ENCODE data around the gene SFRP5.

SFRP5 gene

GRCh38 chr10:97763947-97764346 lies 7.9 kb downstream of the SFRP5 start:
- no peak for DNase-seq

- DNase-seq = no peak
These were observed 8.4 kb downstream of the SFRP5 start for GRCh38 chr10:97763411-97763810.

GRCh38 chr10:97762816-97763215 lies 9.0 kb downstream of the SFRP5 start:
- DNase-seq = no peak

DNA sequence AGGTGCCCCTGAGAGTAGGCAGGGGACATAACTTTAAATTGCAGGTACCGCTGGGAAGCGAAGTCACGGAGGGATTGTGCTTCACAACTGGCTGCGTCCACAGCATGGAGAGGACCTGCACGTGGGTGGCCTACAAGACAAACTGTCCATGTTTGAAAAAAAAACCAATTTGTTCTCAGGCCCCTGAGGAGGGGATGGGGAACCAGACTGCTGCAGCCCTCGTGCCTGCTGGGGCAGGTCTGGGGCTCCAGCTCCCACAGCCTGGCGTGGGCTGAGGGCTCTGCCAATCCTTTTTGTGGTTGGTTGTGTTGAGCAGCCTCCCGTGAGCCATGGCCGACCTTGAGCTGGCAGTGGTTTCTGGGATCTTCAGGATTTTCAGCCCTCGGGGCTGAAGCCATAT lies 9.7 kb downstream of the SFRP5 start:
- no peak for DNase-seq

GRCh38 chr10:97761331-97761865 lies 10.4 kb downstream of the SFRP5 start:
- DNase-seq = no peak

DNA sequence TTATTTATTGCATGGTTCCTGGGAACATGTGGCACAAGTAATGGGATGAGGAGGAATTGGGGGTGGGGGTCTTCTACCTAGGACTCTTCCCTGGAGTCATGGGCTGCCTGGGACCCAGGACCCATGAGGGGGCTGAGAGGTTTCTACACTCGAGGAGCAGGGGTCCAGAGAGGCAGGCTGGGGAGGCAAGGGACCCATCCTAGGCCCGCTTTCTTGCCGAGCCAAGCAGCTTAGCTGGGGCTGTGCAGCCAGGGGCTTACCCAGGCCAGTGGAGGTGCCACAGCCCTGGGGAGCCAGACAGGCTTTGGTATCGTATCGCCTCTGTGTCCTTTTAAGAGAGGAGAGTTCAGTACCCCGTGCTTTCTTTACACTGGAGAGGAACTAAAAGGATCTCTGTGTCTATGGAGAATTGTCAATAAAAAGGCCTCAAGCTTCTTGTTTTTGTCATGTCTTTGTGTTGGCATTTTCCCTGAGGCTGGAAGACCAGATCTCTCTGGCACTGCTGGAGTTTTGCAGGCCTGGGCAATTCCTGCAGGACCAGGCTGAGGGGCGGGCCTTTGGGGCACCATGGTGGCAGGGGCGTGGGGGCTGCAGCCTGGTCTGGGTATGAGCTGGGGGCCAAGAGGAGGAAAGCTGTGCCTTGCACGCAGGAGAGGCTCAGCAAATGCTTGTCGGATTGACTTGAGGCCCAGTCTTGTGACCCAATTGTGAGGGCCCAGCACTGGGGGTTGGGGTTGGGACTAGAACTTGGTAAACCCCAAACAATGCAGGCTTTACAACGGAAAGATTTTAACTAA lies 11.1 kb downstream of the SFRP5 start:
- no peak for DNase-seq

DNA sequence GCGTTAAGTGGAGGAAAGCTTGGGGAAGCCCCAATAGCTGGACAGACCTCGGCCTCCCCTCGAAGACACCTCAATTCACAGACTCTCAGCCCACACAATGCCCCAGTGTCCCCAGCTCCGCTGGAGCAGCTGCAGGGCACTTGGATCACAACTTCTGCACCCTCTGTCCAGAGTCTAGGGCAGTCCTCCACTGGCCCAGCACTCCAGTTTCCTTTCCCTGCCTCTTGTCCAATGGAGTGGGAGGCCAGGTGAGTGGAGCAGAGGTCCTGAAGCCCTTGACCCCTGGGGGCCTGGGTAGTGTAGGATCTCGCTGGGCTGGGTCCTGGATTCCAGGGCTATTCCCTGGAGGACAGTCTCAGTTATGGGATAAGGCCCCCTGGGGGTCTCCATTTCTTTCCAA lies 11.9 kb downstream of the SFRP5 start:
- no peak for DNase-seq

DNA sequence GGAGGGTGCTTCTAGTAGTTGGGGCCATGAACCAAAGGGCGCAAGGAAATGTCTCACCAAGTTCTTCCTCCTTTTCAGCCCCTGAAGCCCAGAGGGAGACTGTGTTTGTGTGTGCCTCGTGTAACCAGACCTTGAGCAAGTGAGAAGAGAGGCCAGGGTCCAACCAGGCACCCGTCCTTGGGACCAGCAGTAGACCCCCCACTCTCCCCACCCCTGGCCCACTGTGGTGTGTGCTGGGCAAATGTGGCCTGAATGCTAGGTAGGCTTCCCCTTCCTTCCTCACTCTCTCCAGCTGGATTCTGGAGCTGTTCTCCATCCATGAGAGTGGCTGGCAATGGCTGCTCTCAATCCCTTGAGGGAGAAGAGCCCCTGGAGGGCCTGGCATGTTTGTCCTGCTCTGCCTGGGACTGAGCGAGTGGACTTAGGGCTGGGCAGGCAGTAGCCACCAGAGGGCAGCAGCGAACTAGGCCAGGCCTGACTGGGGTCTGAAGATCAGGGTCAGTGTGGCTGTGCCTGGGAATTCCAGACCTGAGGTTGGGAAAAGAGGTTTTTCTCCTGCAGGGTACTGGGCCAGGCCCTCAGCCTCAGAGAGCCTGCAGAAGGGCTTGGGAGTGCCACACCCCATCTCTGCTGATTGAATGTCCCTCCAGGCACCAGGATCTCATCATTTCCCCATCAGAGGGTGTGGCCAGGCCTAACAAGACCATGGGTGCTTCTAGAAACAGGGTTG lies 12.5 kb downstream of the SFRP5 start:
- DNase-seq = peak; percentile 68

DNA sequence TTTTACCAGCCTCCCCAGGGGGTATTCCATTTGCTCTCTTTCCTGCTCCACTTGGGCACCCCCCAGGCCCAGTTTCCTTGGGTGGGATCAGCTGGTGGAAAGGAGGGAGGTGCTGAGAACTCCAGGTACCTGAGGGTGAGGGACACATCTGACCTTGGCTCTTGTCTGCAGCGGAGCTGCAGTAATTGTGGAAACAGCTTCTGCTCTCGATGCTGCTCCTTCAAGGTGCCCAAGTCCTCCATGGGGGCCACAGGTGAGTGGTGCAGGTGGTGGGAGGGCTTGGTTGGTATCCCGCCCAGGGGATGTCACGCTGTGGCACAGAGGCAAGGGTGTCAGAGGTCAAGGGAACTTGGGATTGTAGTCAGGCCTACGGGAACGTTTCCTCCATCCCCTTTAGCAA lies 14.3 kb downstream of the SFRP5 start:
- DNase-seq = no peak

GRCh38 chr10:97755718-97756117 lies 16.1 kb downstream of the SFRP5 start:
- DNase-seq = no peak

DNA sequence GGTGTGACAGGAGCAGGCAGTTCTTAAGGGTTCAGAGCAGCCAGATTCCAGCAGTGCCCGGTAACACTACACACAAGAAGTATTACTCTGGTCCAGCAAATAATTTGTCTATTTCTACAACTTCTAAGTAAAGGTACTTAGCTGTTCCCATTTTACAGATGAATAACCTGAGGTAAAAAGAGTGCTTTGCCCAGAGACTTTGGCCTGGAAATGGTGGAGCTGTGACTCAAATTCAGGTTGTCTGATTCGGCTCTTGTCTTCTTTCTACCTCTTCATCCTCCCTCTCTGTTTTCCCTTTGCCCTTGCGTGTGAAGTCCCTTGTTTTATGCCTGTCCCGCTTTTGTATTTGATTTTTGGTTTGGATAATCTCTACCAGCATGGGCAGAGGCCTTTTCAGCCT lies 17.1 kb downstream of the SFRP5 start:
- DNase-seq = no peak

GRCh38 chr10:97752956-97753355 lies 18.8 kb downstream of the SFRP5 start:
- DNase-seq = no peak

DNA sequence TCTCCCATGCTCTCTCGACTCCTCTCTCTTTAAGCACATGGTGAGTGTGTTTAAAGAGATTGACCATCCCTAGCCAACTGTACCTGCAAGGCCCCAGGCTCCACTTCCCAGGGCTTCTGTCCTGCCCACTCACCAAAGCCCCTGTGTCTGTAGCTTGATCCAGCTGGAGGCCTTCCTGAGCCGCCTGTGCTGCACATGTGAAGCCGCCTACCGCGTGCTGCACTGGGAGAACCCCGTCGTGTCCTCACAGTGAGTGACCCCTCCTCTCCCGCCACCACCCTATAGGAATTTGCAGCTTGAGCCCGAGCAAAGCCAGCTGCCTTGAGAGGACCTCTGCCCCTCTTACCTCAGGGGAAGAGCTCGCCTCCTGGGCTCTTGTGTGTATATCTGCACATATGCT lies 23.7 kb downstream of the SFRP5 start:
- DNase-seq = no peak

GRCh38 chr10:97747573-97747972 lies 24.2 kb downstream of the SFRP5 start:
- DNase-seq = no peak

DNA sequence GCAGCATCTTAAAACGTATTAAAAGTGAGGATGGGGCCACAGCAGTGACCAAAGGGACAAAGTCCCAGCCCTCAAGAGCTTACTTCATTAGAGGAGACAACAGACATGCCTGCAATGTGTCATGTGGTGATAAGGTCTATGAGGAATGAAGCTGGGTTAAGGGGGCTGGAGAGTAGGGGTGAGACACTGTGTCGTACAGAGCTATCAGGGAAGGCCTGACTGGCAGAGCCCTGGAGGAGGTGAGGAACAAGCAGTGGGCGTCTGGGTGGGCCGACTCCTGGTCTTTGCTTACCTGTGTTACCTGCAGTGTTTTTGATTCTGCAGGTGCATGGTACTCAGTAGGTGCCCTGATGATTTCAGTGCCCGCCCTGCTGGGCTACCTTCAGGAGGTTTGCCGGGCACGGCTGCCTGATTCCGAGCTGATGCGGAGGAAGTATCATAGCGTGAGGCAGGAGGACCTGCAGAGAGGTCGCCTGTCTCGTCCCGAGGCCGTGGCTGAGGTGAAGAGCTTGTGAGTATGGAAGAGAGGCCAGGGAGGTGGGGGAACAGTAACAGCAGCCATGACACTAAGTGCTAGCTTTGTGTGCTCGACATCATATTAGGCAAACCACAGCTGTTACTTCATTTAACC lies 27.3 kb downstream of the SFRP5 start:
- no peak for DNase-seq

- no peak for DNase-seq
These were observed 28.4 kb downstream of the SFRP5 start for GRCh38 chr10:97743169-97743943.

- DNase-seq = no peak
These were observed 31.2 kb downstream of the SFRP5 start for GRCh38 chr10:97740613-97741012.

GRCh38 chr10:97738616-97739015 lies 33.2 kb downstream of the SFRP5 start:
- no peak for DNase-seq

GRCh38 chr10:97737770-97738265 lies 34.0 kb downstream of the SFRP5 start:
- DNase-seq = no peak

GRCh38 chr10:97736902-97737769 lies 34.7 kb downstream of the SFRP5 start, which contains the start of gene ZFYVE27:
Gene ZFYVE27 (plus strand): TSS chr10:97737128. CDS start chr10:97738478, 1,350 bp downstream.
- DNase-seq = peak; percentile 90

DNA sequence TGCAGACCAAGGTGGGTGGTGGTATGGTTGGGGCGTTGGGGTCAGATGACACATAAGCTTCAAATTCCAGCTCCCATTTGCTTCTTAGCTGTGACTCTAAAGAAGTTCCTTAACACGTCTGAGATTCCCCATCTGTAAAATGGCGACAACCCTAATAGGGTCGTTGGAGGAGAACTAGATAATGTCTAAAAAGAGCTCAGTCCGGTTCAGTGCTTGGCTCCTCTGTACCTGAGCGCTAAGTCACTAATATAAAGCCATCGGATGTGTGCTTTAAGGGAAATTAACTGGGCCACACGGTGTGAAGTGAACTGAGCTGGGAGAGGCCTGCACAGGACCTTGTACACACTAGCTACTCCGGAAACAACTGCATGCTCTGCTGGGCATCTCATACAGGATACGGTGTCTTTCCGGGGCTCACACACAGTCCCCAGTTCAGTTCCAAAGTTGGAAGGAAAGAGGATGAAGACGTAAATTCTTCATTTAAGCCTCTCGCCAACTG lies 35.3 kb downstream of the SFRP5 start:
- DNase-seq = no peak

Measured in NCI-H510A (cell line).